ENCODE data around the gene CD53.

Gene CD53

GRCh38 chr1:110945626-110946025 lies 72.7 kb downstream of the CD53 start:
- DNase-seq (ENCODE audit: insufficient read length, low spot score), result no peak
- no peak for FAIRE-seq
- no peak for TF ChIP-seq CTCF (IDR thresholded peaks at IDR 0.05; ENCODE audit: insufficient read depth, missing control alignments)

DNA sequence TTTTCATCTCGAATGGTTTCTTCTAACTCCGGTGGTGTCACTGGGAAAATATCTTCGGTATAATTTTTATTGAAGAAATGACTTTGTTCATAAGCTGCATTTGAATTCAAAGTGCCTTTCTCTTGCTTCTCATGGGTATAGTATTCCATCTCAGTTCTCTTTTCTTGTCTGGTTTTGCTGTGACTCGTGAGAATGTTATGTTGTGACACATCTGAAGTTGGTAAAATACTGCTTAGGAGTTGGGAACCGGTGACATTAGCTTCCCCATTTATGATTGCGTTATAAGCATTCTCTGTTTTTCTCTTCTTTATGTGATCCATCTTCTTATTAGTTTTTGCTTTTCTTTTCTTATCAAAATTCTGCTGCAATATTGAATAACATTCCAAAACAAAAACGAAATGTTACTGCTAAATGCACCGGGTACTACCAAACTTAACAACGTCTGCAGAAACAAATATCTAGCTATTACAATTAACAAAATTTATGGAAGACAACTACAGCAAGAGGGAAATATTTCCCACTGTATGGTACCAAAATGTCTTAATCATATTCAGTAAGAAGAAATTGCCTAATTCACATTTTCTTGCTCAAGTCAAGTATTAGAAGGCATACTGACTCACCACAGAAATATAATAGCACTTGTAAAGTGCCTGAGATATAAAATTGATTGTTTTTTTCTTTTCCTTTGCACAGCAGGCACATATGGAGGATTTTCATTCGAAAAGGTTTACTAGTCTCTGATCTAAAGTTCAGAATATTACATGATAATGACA lies 75.3 kb downstream of the CD53 start:
- no peak for FAIRE-seq
- no peak for TF ChIP-seq CTCF (IDR thresholded peaks at IDR 0.05; ENCODE audit: insufficient read depth, missing control alignments)
- DNase-seq (ENCODE audit: insufficient read length, low spot score), result no peak

Measured in D721Med (cell line).